Measurements from ENCODE around the gene ZNF660. TPM values are rescaled to one million over a fixed set of nuclear protein-coding genes. Genes with fewer than 3 reads are reported as not detected.
A peak's percentile ranks its signal among the peaks of the same experiment; 100 is the strongest.

ZNF660 gene
- total RNA-seq, 2 donors from 2014 or later = 0.50 to 1.5 TPM

GRCh38 chr3:44648564-44649229 lies 63.9 kb downstream of the ZNF660 start, which contains the start of gene ZNF35:
Gene ZNF35 (plus strand): TSS chr3:44648732. CDS start chr3:44651068, 2,336 bp downstream.
- Mint-ChIP-seq H3K9me3 (peaks cover 4 to 7% of the 10 kb centered on the region in 2 donors), H3K36me3 (ENCODE audit: insufficient read depth in 2 of 2) (peaks cover 17 to 40% of the 10 kb centered on the region in 2 donors), H3K4me3 (peak within 1 kb of the TSS; percentile 83 to 85), H3K27ac (peak within 1 kb of the TSS; percentile 80), H3K27me3 (ENCODE audit: low read depth) (no peaks in the 10 kb centered on the region), H3K4me1 (ENCODE audit: low read depth) (peaks cover 11% of the 10 kb centered on the region)
- DNase-seq = peak; percentile 67 to 70
- peak; percentile 92 to 94 for ATAC-seq (replicated peaks in 1 of 2)

Other genes starting within 250 kb of the ZNF660 start
- gene TCAIM, start 246.2 kb upstream of the ZNF660 start, total RNA-seq = 10 to 100 TPM; 23.4 to 25.3 TPM
- gene ZNF445, start 107.3 kb upstream of the ZNF660 start, total RNA-seq = 10 to 100 TPM; 18.4 to 21.6 TPM
- gene ZKSCAN7, start 29.8 kb upstream of the ZNF660 start, total RNA-seq = 1 to 10 TPM; 2.8 to 4.9 TPM
- 10 to 100 TPM; 14.8 to 15.7 TPM for gene ZNF197, start 40.1 kb downstream of the ZNF660 start, total RNA-seq
- 1 to 10 TPM; 4.9 to 8.3 TPM for gene ZNF35, start 63.8 kb downstream of the ZNF660 start, total RNA-seq
- gene ZNF502, start 127.7 kb downstream of the ZNF660 start, total RNA-seq = 1 to 10 TPM in 1 of 2 donors, under 1 TPM in 1; 1.00 to 2.3 TPM
- gene ZNF501, start 144.7 kb downstream of the ZNF660 start, total RNA-seq = 1 to 10 TPM; 3.6 to 6.2 TPM
- 10 to 100 TPM; 27.1 to 28.4 TPM for gene KIAA1143, start 176.7 kb downstream of the ZNF660 start, total RNA-seq
- gene KIF15, start 176.8 kb downstream of the ZNF660 start, total RNA-seq = 10 to 100 TPM; 32.4 to 40.1 TPM